ENCODE results near the gene LIN52.

GRCh38 chr14:74048281-74048680, 36.5 kb upstream of the LIN52 start:
- no peak for TF ChIP-seq CTCF (IDR thresholded peaks at IDR 0.05; ENCODE audit: poor library complexity, severe bottlenecking)
- TF ChIP-seq POLR2AphosphoS5 (IDR thresholded peaks at IDR 0.05): no peak
- no peak for TF ChIP-seq EZH2 (IDR thresholded peaks at IDR 0.05; ENCODE audit: borderline replicate concordance, insufficient read depth, low read length, poor library complexity, severe bottlenecking)
- no peak for TF ChIP-seq SMC3 (conservative IDR thresholded peaks at IDR 0.05; ENCODE audit: poor library complexity)
- TF ChIP-seq EP300 (conservative IDR thresholded peaks at IDR 0.05; ENCODE audit: poor library complexity, severe bottlenecking): no peak
- no peak for TF ChIP-seq RAD21 (conservative IDR thresholded peaks at IDR 0.05)
- TF ChIP-seq TAF1 (IDR thresholded peaks at IDR 0.05; ENCODE audit: low read depth): no peak
